ENCODE results near the gene ANK2.
"Not testable (repeated sequence)": the region's sequence is repeated elsewhere in the genome, so short reads cannot be mapped to it uniquely, and the experiment has no call there.

ANK2 gene

DNA sequence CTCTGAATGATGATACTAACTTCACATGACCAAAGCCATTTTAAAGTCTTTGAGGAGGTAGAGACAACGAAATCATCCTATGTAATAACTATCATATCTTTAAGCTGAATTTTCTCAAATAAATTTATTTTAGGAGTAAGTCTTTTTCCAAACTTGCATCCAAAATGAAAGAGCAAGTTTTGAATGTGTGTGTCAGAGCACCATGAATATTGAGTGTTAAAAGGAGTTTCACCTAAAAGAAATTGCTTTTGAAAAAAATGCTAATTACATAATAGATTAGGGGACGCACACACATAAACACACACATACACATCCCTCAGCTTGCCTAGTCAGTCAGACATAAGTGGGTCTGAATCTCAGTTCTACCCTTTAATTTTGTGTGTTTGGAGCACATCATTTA is 1.9 kb downstream of the ANK2 start:
- in situ Hi-C loops (cut with HindIII; ENCODE audit: low sequenced_read_pairs), result no loop called here

DNA sequence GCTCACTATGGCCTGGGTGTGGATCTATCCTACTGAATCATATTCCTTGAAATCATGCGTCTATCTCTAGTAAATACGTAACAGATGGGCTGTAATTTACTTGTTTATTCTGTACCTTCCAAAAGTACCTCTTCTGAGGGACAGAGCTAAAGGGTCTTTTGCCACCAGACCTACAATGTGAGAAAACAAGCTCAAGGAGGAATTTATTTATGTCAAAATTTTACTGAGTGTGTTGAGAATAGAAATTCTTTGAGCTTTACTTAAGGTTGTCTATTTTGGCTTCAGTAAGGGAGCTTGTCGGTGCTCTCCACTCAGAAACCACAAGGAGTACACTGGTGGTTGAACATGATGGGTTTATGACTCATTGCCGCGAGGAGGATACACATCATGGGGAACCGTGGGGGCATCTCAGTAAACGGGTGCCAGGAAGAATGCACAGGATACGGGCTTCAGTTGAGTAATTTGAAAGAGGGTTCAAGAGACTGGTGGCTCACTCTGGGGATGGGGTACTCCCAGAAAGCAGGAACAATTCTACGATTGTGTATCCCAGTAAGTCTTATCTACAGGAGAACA is 3.0 kb downstream of the ANK2 start:
- in situ Hi-C loops (cut with HindIII; ENCODE audit: low sequenced_read_pairs), result no loop called here

DNA sequence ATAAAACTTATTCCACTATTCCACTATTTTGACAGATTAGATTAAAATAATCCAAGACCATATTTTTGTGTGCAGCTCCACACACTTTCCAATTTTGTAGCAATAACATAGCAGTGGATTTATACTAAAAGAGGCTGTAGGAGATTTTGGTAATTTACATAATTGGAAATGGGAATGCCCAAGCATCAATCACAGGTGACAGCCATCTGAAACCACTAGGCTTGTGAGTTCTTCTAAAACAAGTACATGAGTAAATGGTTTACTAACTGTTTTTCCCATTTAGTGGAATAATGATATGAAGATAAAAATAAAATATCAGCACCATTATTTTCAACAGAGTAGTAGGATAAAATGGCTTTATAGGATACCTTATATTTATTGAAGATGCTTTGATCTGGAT is 4.4 kb downstream of the ANK2 start:
- in situ Hi-C loops (cut with HindIII; ENCODE audit: low sequenced_read_pairs), result no loop called here

DNA sequence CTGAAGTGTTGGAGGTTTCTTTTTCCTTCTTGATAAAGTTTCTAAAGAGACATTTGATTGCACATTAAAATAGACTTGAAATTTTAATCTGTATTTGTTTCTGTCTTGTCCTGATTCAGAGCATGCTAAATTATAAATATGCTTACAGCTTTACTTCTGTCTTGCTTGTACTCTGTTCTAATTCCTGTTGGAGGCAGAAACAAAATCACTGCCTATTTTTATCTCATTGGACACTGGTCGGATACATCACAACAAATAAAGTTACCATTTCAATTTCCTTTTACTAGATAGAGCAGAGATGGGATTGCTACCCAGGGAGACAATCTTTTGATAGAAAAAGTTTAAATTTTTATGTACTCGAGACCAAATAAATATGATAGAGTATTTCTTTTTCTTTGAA is 6.9 kb downstream of the ANK2 start:
- in situ Hi-C loops (cut with HindIII; ENCODE audit: low sequenced_read_pairs), result no loop called here

DNA sequence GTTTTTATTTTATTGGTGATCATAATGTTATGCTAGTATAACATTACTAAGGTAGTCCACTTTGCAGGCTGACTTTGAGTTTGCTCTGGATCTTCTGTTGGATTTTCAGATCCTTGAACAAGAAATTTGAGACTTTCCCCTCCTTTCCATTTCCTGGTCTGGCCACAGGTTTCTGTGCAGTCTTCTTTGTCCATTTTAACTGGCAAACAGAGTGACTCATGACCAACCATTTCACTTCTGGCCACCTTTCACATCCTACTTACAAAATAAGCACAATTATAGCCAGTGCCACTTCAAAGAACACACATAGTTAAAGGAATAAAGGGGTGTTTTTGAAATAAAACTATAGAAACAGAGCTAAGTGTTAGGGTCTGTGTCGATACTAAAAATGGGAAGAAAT is 8.4 kb downstream of the ANK2 start:
- in situ Hi-C loops (cut with HindIII; ENCODE audit: low sequenced_read_pairs), result no loop called here

DNA sequence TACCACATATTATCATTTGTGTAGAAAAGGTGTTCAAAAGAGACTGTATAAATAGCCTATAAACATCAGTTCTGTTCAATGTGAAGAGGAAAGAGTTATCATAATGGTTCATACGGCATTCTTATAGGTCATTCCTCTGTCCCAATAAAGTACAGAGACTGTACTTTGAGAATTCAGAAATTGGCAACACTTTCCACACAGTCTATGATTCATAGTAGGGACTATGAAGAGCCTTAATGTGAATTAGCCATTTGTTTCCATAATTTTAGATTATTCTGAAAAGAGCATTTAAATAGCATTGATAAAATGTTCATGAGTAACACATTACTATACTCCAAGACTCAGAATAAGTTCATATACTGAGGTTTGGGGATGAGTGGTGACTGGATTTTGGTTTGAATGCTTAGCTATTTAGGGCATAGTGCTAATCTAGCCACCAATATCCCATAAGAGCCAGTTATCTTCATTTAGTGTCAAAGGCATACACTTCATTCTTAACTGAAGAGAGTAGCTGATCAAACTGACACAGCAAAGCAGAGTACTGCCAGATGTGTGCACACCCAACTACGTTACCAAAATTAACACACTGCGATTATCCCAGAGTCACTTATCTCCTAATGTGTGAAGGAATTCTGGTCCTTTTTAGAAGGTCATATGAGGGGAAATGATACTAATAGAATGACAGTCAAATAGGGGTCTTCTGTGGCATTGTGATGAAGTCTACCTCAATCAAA is 10.2 kb downstream of the ANK2 start:
- in situ Hi-C loops (cut with HindIII; ENCODE audit: low sequenced_read_pairs), result no loop called here

DNA sequence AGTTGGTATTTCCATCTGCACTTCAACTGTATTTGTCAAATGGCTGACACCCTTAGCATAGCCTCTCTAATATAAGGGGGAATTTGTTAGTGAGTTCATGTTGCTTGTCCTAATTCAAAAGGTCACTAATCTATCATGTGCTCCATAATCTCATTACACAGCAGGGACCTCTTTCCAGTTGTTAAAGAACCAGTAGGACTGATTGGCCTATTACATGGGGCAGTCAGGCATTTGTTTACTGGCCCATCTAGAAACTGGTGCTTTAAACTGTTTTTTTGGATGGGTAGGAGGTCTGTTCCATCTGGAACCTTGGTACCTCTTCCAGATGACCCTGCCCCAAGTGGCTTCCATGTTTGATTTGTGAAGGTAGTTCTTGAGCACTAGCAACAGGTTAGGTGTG is 11.4 kb downstream of the ANK2 start:
- in situ Hi-C loops (cut with HindIII; ENCODE audit: low sequenced_read_pairs), result no loop called here

DNA sequence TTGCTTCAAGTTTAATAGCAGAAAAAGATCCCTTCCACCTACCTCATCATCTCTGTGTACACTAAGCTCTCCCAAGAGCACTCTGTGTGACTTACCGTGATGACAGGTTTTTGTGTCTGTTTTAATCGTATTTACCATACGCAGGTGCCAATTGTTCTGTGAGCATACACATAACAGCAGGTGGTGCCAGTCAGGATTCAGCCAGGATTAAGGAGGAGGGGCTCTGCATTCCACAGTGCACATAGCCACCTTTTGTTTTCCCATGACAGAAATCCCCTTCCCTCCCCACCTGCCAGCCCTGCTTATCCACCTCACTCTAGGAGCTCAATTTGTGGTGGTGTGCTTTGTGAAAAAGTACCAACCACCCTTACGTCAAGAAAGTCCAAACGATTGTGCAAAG is 14.8 kb downstream of the ANK2 start:
- in situ Hi-C loops (cut with HindIII; ENCODE audit: low sequenced_read_pairs), result no loop called here

DNA sequence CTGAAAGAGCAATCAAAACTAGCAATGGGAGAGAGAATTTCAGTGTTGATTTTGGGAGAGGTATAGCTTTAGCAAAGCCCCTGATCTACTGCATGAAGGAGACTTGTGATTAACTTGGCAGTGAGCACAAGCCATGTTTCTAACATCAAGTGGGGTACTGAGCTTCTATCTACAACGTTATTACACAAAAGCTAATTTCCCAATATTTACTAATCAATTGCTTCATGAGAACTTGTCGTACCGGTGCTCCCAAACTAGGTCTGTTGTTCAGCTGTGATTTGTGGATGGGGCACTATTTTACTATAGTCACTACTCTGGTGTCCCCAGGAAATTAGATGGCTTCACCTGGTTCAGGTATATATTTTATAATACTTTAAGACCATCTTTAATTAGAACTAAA is 16.2 kb downstream of the ANK2 start:
- in situ Hi-C loops (cut with HindIII; ENCODE audit: low sequenced_read_pairs), result no loop called here

DNA sequence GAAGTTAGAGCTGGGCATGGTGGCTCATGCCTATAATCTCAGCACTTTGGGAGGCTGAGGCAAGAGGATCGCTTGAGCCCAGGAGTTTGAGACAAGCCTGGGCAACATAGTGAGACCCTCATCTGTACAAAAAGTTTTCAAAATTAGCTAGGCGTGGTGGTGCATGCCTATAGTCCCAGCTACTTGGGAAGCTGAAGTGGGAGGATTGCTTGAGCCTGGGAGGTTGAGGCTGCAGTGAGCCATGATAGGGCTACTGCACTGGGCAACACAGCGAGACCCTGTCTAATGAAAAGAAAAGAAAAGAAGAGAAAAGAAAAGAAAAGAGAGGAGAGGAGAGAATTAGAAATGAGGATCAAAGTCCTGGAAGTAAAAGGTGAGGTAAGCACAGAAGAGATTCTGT is 19.3 kb downstream of the ANK2 start:
- in situ Hi-C loops (cut with HindIII; ENCODE audit: low sequenced_read_pairs), result not testable (repeated sequence)

DNA sequence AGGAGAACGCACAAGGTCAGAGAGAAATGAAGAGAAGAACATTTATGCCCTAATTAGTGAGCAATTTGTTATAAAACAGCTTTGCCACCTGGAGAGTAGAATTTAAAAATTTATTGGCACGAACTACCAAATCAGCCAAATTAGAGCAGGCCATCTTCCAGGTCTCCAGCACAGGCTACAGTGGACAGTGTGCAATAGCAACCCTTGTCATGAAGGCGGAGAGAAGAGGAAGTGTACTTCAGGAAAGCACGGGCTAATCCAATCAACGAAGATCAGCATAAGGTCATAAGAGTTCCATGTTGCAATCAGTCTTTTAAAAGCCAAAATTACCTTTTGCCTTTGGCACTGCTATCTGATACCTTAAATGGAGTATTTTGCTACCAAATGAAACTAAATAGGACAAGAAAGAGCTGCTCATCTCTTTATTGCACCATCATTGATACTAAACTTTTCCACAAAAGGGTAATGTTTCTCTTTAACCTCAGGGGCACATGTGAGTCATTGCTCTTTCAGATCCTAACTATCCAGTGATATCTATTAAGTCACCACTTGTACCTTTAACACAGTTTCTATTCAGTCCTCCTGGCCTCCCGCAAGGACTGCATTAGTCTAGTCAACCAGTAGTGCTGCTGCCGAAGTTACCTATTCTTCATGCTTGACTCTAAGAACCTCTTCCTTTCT is 19.9 kb downstream of the ANK2 start:
- in situ Hi-C loops (cut with HindIII; ENCODE audit: low sequenced_read_pairs), result no loop called here

DNA sequence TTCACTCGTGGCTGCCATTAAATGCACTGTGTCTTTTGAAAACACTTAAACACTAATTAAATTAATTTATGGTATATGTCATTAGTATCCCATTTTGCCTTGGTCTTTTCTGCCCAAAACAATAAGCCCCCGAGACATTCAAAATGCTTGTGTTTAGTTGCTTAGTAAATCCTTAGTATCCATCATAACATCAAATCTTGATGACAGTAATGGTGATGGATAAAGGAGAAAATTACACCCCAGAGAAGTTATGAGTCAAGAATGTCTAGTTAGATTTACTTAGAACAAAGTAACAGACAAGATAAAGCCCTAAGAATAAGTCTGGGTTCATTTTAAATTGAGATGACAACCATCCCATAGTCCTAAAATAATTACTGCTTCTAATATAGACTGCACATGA is 21.3 kb downstream of the ANK2 start:
- in situ Hi-C loops (cut with HindIII; ENCODE audit: low sequenced_read_pairs), result no loop called here

DNA sequence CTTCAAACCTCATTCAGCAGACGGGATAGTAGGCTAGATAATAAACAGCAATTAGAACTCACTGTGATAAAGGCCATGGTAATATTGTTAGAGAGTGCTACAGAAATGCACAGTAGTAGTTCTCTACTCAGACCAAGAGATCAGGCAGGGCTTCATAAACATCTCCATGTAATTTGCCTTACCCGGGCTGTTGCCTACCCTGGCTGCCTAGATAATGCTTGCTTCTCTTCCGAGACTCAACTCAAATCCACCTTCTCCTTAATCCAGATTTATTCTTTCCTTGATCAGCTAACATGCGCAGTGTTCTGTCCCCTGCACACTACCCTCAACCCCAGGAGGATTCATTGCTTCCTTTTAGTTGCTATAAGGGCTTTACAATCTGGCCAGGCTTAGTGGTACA is 21.8 kb downstream of the ANK2 start:
- in situ Hi-C loops (cut with HindIII; ENCODE audit: low sequenced_read_pairs), result no loop called here

DNA sequence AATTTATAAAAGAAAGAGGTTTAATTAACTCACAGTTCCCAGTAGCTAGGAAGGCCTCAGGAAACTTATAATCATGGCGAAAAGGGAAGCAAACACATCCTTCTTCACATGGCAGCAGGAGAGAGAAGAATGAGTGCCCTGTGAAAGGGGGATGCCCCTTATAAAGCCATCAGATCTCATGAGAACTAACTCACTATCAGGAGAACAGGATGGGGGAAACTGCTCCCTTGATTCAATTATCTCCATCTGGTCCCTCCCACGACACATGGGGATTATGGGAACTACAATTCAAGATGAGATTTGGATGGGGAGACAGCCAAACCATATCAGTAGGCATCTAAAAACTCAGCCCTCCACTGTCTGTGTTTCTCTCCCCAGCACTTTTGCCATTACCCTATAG is 22.4 kb downstream of the ANK2 start:
- in situ Hi-C loops (cut with HindIII; ENCODE audit: low sequenced_read_pairs), result no loop called here

DNA sequence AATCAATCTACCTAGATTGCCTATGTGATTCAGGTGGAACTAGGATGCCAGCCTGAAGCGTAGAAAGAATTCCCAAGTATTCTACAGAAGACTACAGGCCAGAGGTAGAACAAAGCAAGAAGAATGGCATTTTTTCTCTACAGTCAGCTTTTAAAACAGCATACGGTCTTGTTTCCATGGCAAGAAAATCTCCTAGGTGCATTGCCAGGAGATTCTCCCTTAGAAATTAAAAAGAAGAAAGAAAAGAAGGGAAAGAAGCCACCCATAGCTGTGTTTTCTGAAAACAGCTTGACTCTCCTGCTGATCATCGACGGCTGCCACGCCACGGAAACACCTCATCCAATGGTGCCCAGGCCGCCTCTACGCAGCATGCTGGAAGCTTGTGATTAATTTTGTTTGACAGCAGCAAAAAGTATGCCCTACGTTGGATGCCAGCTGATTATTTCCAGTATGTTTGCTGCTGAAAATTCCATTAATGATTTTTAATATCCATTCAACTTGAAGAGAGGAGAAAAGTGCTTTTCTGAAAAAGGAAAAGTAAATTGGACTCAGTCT is 24.1 kb downstream of the ANK2 start:
- in situ Hi-C loops (cut with HindIII; ENCODE audit: low sequenced_read_pairs), result no loop called here

DNA sequence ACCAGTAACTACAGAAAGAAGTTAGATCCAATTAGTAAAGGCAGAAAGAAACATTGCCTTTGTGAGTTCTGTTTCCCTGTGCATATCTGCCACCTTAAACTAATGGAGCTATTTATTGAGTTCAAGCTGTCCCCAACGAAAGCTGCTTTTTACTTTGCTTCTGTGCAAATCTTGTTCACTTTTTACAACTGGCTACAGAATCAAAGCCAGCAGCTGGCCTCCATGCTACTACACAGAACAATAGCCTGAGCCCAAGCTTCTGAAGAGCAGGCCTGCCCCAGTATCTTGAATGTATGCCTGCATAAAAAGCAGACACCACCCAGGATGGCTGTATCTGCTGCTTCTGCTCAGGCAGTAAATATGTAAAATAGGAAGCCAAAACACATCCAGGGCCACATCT is 28.1 kb downstream of the ANK2 start:
- in situ Hi-C loops (cut with HindIII; ENCODE audit: low sequenced_read_pairs), result no loop called here

DNA sequence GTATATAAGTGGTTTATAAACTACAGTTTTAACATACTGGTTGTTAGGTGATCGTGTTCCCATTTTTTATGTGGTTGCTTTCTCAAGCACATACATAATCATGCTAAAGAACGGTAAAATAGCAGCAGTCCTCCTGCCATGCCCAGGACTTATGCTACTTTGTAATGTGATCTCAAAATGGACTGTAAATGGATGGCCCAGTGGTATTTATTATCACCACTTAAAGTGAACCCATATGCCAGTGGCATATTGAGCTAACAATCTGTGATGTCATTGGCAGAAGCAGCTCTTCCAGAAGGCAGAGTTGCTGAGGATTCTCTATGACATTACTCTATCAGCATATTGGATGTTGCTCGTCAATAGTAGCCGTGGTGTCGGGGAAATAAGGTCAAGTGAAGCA is 28.6 kb downstream of the ANK2 start:
- in situ Hi-C loops (cut with HindIII; ENCODE audit: low sequenced_read_pairs), result no loop called here

DNA sequence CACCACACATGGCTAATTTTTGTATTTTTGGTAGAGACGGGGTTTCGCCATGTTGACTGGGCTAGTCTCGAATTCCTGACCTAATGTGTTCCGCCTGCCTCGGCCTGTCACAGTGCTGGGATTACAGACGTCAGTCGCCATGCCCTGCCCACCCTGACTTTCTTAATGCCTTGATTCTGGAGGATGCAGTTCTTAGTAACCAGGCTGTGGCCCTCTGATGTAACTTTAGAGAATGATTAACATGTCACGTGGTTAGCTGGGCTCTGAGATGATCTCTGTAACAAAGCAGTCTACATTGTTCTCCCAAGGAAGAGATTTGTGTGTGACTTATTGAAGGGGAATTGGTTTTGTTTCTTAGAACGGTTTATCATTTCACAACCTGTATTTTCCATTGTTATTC is 30.6 kb downstream of the ANK2 start:
- in situ Hi-C loops (cut with HindIII; ENCODE audit: low sequenced_read_pairs), result no loop called here

DNA sequence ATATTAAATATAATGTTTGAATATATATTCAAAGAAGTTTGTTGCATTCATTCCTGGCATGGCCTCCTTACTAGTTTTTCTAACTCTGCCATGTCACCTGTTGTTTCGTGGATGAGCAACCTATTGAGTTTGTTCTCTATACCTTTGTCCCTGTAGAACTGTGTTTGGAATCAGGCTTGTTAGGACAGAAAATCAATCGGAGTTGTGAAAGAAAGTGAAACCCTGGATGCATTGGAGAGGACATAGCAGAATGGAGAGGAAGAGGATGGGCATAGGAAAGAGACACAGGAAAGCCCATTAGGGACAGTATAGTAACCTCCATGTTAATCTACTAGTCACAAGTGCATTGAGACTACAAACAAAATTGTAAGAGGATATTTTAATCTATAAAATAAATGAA is 31.2 kb downstream of the ANK2 start:
- in situ Hi-C loops (cut with HindIII; ENCODE audit: low sequenced_read_pairs), result no loop called here

DNA sequence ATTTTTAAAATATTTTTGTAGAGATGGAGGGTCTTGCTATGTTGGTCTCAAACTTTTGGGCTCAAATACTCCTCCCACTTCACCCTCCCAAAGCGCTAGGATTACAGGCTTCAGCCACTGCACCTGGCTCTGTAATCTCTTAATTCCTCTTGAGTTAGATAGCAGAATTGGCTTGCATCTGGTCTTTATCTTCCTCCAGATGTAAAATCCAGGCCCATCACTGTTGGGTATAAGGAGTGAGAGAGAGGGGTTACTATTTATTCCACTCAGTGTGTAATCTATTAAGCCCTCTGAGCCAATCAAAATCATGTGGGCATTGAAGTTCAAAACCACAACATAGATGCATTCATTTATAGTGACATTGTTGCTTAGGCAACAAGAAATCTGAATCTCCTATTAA is 33.9 kb downstream of the ANK2 start:
- in situ Hi-C loops (cut with HindIII; ENCODE audit: low sequenced_read_pairs), result no loop called here

DNA sequence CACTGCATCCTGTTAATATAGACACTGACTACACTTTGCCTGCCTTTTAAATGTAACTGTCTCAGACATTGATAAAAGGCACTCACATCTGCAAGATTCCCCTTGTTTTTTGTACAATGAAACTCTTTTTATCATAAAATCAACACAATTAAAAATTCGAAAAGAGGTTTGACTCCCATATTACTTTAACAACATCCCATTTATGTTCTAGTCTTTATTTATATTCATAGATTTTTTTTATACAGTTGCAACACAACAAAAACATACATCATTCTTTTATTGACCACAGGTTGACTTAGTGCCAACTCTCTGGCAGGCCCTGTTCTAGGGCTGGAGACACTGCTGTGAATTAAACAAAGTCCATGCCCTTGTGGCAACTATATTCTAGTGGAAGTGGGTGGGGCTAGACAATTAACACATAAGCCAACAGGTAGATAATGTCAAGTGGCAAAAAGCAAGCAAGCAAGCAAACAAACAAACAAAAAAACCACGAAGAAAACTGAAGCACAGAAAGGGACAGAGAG is 36.8 kb downstream of the ANK2 start:
- in situ Hi-C loops (cut with HindIII; ENCODE audit: low sequenced_read_pairs), result no loop called here

DNA sequence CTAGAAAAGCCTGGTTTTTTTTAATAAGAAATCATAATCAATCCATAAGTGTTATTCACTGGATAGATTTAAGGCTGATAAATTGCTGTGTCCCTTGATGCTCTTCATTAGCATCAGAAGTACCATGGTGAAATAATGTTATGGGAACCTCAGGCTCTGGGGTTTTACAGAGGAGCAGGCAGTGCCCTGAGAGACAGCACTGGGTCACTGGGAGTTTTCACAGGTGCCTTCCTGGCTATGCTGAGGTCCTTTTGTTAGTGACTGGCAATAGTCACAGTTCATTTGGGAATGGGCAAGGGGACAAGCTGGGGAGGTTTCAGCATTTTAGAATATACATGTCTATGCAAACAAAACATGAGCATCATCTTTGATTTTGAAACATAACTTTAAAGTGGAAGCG is 38.6 kb downstream of the ANK2 start:
- in situ Hi-C loops (cut with HindIII; ENCODE audit: low sequenced_read_pairs), result no loop called here
